H1 (cell line): ENCODE measurements around the gene SUMF1.

Experiments used
- CBX5 ChIP-seq: fragments of 300-800, 300-1000 bp; sonication (generic); IDR thresholded peaks from 2 replicates; pipeline ENCODE4 v1.7.1; 2016; ENCODE audit warnings: antibody characterized with exemption, low read length, low read depth
- CTCF ChIP-seq, 3 experiments: IDR thresholded peaks; 1 replicate in 2 of 3; 2 replicates in 1 of 3; pipeline versions ENCODE4 v1.5.1 to v1.6.1; 2011; ENCODE audit warnings: low read length in 3 of 3, mild to moderate bottlenecking in 3 of 3, inconsistent platforms in 2 of 3, low read depth in 1 of 3, moderate library complexity in 1 of 3; ENCODE audit not compliant: insufficient read depth in 1 of 3; ENCODE audit errors: control extremely low read depth in 1 of 3
- EGR1 ChIP-seq: IDR thresholded peaks from 2 replicates; pipeline ENCODE4 v1.6.1; 2011; ENCODE audit warnings: low read depth, low read length, borderline replicate concordance
- EZH2 ChIP-seq: fragments of 200-600 bp; sonication (generic); IDR thresholded peaks from 2 replicates; pipeline ENCODE4 v1.7.1; 2012; ENCODE audit warnings: low read depth, mild to moderate bottlenecking, moderate library complexity, low read length, inconsistent platforms; ENCODE audit not compliant: severe bottlenecking
- JUN ChIP-seq: IDR thresholded peaks from 2 replicates; pipeline ENCODE4 v1.6.1; 2011; ENCODE audit warnings: low read depth, mild to moderate bottlenecking, improper control_type of control experiment, low read length
- KDM5A ChIP-seq: fragments of 200-600 bp; IDR thresholded peaks from 2 replicates; pipeline ENCODE4 v1.7.1; 2012; ENCODE audit warnings: mild to moderate bottlenecking, low read length, inconsistent platforms, mixed read lengths
- POLR2A ChIP-seq, 2 experiments: IDR thresholded peaks; 1 replicate in 1 of 2; 2 replicates in 1 of 2; pipeline ENCODE4 v1.6.1; 2011; ENCODE audit warnings: low read depth in 2 of 2, low read length in 2 of 2, mild to moderate bottlenecking in 2 of 2; ENCODE audit errors: control extremely low read depth in 1 of 2

- TF ChIP-seq EGR1 (no peak), CBX5 (no peak), CTCF (IDR thresholded peaks at IDR 0.05; ENCODE audit: control extremely low read depth in 1 of 3, insufficient read depth in 1 of 3, low read depth in 1 of 3, low read length in 3 of 3) (no peak), POLR2A (IDR thresholded peaks at IDR 0.05; ENCODE audit: control extremely low read depth in 1 of 2, low read depth in 2 of 2, low read length in 2 of 2) (no peak), JUN (no peak), KDM5A (no peak), EZH2 (no peak)
Observed at GRCh38 chr3:4464576-4464975, 2.5 kb downstream of the SUMF1 start.
